Panc1 (cell line): Measurements from ENCODE around the gene TOP1. TPM values are rescaled to one million over a fixed set of nuclear protein-coding genes. Genes with fewer than 3 reads are reported as not detected.
A peak's percentile ranks its signal among the peaks of the same experiment; 100 is the strongest.

Experiments
- ATAC-seq: fragments of 200-7000 bp; cut with Tn5 transposase; 2 replicates; pipeline ENCODE4 v1.9.1; 2020; ENCODE audit warnings: mild to moderate bottlenecking, moderate library complexity
- BruUV-seq: library from RNA; stranded (reverse); fragments of 400-500 nt; replicated peaks from 2 replicates; lab custom pipeline; 2021; lab: Mats Ljungman, UMichigan
- CTCF ChIA-PET: fragments of 300-600 bp; sonication (Branson Sonifier 250); formaldehyde crosslinking; loops from one replicate; lab custom pipeline; 2022; ENCODE audit warnings: antibody characterized with exemption; lab: Charles Lee
- POLR2A ChIA-PET: fragments of 300-600 bp; sonication (Branson Sonifier 250); formaldehyde crosslinking; loops from one replicate; lab custom pipeline; 2022; ENCODE audit warnings: antibody characterized with exemption; lab: Charles Lee
- DNase-seq: peaks from one replicate; pipeline ENCODE4 v3.0.0-alpha.2; 2010; ENCODE audit warnings: low read depth, low spot score
- H3K27ac ChIP-seq: 2 replicates; pipeline ENCODE4 v1.5.1; 2011; ENCODE audit warnings: mild to moderate bottlenecking, low read length, inconsistent platforms
- H3K27me3 ChIP-seq: fragments of 200-500 bp; sonication (Bioruptor generic); 2 replicates; pipeline ENCODE4 v1.6.0; 2014; ENCODE audit warnings: low read length, inconsistent platforms; ENCODE audit not compliant: control insufficient read depth, insufficient read depth
- H3K36me3 ChIP-seq: fragments of 200-500 bp; sonication (Bioruptor generic); 2 replicates; pipeline ENCODE4 v1.5.1; 2014; ENCODE audit warnings: inconsistent platforms, mild to moderate bottlenecking, low read length, moderate library complexity; ENCODE audit not compliant: control insufficient read depth, insufficient read depth
- H3K4me1 ChIP-seq: 2 replicates; pipeline ENCODE4 v1.5.1; 2011; ENCODE audit warnings: inconsistent platforms, mild to moderate bottlenecking, low read length, moderate library complexity; ENCODE audit not compliant: control insufficient read depth, insufficient read depth
- H3K4me3 ChIP-seq, 2 experiments: 2 replicates each; pipeline ENCODE4 v1.5.1; 2011 to 2012; ENCODE audit warnings: low read depth in 2 of 2, low read length in 2 of 2, mild to moderate bottlenecking in 2 of 2, inconsistent platforms in 1 of 2, moderate library complexity in 1 of 2
- H3K9me3 ChIP-seq: fragments of 200-500 bp; sonication (Bioruptor generic); 2 replicates; pipeline ENCODE4 v1.5.1; 2014; ENCODE audit warnings: low read depth, mild to moderate bottlenecking, inconsistent platforms, low read length, moderate library complexity; ENCODE audit not compliant: control insufficient read depth, insufficient read depth
- POLR2AphosphoS5 ChIP-seq: IDR thresholded peaks from 2 replicates; pipeline ENCODE4 v1.6.1; 2012; ENCODE audit warnings: mild to moderate bottlenecking, low read depth, low read length, moderate library complexity
- SIN3A ChIP-seq: IDR thresholded peaks from 2 replicates; pipeline ENCODE4 v1.6.1; 2012; ENCODE audit warnings: low read depth, mild to moderate bottlenecking, low read length, moderate library complexity, borderline replicate concordance; ENCODE audit not compliant: insufficient read depth
- TCF7L2 ChIP-seq: IDR thresholded peaks from 2 replicates; pipeline ENCODE4 v1.6.1; 2011; ENCODE audit warnings: mild to moderate bottlenecking, low read depth, low read length, inconsistent platforms
- in situ Hi-C: cut with HindIII; loops from 2 replicates; pipeline ENCODE4 v1.10.0; 2016; ENCODE audit warnings: low sequenced_read_pairs, low pct_unique_long_range_greater_than_20kb
- intact Hi-C: fragments of 100-400 bp; cut with micrococcal nuclease; formaldehyde crosslinking; loops from one replicate; pipeline ENCODE4 v1.10.0; 2022; ENCODE audit not compliant: unreplicated experiment
- total RNA-seq: library from RNA; stranded (reverse); gene quantifications from one replicate; pipeline ENCODE4 v1.2.1, GENCODE V29; 2021; ENCODE audit not compliant: unreplicated experiment
- TF ChIP-seq, protein P1 (sequence below): fragments of 450-650 bp; IDR thresholded peaks from 2 replicates; pipeline ENCODE4 v1.5.1; 2017; ENCODE audit warnings: mild to moderate bottlenecking
- TF ChIP-seq, protein P2 (sequence below), 2 experiments: IDR thresholded peaks; 2 replicates each; pipeline ENCODE4 v1.6.1; 2011 to 2012; ENCODE audit warnings: low read depth in 2 of 2, control low read depth in 1 of 2, low read length in 1 of 2, mild to moderate bottlenecking in 1 of 2, moderate library complexity in 1 of 2; ENCODE audit not compliant: insufficient read depth in 1 of 2

TOP1 gene
- total RNA-seq, 1 experiment from 2014 or later = 65.2 TPM

DNA sequence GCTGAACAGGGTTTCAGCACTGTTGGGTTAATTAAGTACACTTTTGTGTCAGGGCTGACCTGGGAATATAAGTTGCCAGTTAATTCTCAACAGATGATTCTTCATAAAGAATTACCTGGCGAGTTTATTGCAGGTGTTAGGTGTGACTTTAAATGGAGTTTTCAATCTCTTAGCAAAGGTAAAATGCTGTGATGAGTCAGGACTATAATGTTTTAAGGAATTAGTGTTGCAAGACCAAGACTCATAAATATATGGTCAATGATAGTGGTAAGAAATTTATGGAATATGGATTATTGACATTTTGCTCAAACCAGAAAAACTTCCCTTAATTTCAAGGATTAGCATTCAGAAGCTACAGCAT is 58.7 kb downstream of the TOP1 start:
- H3K27ac ChIP-seq = no peak overlapping the region
- no peak for ATAC-seq
- no peak overlapping the region for H3K4me3 ChIP-seq
- in situ Hi-C loops = no loop called here
- ChIA-PET CTCF (no interaction called here), POLR2A (interaction anchor here (0.6 kb wide), 1 partner anchor 86 kb away, joined by 8 read pairs; no protein-coding TSS in a partner anchor)
- no peaks in the 10 kb centered on the region for H3K9me3 ChIP-seq
- BruUV-seq = TSS peak; percentile 42
- no peak for DNase-seq
- no peaks in the 10 kb centered on the region for H3K27me3 ChIP-seq
- TF ChIP-seq, protein P1, sequence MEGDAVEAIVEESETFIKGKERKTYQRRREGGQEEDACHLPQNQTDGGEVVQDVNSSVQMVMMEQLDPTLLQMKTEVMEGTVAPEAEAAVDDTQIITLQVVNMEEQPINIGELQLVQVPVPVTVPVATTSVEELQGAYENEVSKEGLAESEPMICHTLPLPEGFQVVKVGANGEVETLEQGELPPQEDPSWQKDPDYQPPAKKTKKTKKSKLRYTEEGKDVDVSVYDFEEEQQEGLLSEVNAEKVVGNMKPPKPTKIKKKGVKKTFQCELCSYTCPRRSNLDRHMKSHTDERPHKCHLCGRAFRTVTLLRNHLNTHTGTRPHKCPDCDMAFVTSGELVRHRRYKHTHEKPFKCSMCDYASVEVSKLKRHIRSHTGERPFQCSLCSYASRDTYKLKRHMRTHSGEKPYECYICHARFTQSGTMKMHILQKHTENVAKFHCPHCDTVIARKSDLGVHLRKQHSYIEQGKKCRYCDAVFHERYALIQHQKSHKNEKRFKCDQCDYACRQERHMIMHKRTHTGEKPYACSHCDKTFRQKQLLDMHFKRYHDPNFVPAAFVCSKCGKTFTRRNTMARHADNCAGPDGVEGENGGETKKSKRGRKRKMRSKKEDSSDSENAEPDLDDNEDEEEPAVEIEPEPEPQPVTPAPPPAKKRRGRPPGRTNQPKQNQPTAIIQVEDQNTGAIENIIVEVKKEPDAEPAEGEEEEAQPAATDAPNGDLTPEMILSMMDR = no peak
- TF ChIP-seq SIN3A (no peak), TCF7L2 (no peak), POLR2AphosphoS5 (no peak)
- TF ChIP-seq, protein P2, sequence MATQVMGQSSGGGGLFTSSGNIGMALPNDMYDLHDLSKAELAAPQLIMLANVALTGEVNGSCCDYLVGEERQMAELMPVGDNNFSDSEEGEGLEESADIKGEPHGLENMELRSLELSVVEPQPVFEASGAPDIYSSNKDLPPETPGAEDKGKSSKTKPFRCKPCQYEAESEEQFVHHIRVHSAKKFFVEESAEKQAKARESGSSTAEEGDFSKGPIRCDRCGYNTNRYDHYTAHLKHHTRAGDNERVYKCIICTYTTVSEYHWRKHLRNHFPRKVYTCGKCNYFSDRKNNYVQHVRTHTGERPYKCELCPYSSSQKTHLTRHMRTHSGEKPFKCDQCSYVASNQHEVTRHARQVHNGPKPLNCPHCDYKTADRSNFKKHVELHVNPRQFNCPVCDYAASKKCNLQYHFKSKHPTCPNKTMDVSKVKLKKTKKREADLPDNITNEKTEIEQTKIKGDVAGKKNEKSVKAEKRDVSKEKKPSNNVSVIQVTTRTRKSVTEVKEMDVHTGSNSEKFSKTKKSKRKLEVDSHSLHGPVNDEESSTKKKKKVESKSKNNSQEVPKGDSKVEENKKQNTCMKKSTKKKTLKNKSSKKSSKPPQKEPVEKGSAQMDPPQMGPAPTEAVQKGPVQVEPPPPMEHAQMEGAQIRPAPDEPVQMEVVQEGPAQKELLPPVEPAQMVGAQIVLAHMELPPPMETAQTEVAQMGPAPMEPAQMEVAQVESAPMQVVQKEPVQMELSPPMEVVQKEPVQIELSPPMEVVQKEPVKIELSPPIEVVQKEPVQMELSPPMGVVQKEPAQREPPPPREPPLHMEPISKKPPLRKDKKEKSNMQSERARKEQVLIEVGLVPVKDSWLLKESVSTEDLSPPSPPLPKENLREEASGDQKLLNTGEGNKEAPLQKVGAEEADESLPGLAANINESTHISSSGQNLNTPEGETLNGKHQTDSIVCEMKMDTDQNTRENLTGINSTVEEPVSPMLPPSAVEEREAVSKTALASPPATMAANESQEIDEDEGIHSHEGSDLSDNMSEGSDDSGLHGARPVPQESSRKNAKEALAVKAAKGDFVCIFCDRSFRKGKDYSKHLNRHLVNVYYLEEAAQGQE (IDR thresholded peaks at IDR 0.05; ENCODE audit: insufficient read depth in 1 of 2, low read depth in 2 of 2, low read length in 1 of 2) = no peak
- intact Hi-C loops = no loop called here
- H3K36me3 ChIP-seq = peaks cover 39% of the 10 kb centered on the region
- no peaks in the 10 kb centered on the region for H3K4me1 ChIP-seq

DNA sequence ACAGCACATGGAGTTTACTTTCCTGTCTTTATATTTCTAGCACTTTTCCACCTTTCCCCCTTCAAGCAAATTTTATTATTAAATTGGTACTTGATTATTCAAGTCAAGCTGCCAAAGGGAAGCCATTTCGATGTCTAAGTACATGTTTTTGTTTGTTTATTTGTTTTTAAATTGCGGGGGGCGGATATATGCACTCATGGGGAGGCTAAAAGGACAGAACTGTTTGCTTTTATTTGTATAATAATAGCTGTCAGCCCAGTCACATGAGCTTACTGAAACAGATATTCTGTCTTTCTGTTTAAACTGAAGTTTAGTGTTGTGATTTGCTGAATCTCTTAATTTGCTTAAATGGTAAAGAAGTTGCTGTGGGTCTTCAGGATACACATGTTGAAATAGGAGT is 59.2 kb downstream of the TOP1 start:
- ChIA-PET POLR2A (interaction anchor here (0.6 kb wide), 1 partner anchor 87 kb away, joined by 8 read pairs; no protein-coding TSS in a partner anchor), CTCF (no interaction called here)
- Histone ChIP-seq H3K27ac (no peak overlapping the region), H3K9me3 (no peaks in the 10 kb centered on the region), H3K27me3 (no peaks in the 10 kb centered on the region), H3K36me3 (peaks cover 43% of the 10 kb centered on the region), H3K4me3 (no peak overlapping the region), H3K4me1 (no peaks in the 10 kb centered on the region)
- in situ Hi-C loops (no loop called here), intact Hi-C loops (no loop called here)
- ATAC-seq (no peak), DNase-seq (no peak)
- TF ChIP-seq, protein P2 (IDR thresholded peaks at IDR 0.05; ENCODE audit: insufficient read depth in 1 of 2, low read depth in 2 of 2, low read length in 1 of 2) = no peak
- TF ChIP-seq TCF7L2 (no peak), SIN3A (no peak), POLR2AphosphoS5 (no peak)
- TF ChIP-seq, protein P1 = no peak
- BruUV-seq = no TSS peak
